ENCODE measurements around the gene CARS1.

The CARS1 gene

DNA sequence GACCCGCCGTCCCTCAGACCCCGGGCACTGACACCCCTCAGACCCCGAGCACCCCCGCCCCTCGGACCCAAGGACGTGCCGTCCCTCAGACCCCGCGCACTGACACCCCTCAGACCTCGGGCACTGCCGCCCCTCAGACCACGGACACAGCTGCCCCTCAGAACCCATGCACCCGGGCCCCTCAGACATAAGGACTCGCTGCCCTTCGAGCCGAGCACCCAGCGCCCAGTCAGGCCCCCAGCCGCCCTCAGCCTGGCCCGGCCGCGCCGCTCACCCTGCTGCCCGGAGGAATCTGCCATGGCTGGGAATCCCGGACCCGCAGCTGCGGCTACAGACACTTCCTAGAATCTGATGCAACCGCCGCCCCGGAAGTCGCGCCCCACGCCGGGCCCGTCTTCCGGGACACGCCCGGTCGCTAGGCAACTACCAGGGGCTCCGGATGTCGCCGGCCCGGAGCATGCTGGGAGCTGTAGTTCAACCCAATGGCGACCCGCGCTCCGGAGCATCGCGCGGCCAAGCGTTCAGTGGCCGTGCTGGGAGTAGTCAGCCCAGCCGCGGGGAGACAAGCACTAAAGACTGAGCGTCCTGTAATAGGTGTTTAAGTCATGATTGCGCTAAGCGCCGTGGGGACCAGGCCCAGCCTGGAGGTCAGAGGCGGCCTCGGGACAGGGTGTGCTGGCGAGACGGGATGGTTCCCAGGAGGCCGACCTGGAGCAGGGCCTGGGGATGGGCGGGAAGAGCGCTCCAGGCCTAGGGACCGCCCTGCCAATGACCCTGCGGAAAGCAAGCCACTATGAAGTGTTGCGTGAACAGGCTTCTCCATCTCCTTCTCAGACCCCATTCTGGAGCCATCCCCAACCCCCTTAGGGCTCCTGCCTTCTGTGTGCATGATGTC, at the start of gene CARS1:
Gene CARS1 (minus strand): TSS at position 355 of the 895 bp plus-strand sequence. CDS start 56 bp downstream, at position 299.
- peak within 1 kb of the TSS; percentile 88 for H3K4me3 ChIP-seq (ENCODE audit: low read length)
- TF ChIP-seq, protein P1, sequence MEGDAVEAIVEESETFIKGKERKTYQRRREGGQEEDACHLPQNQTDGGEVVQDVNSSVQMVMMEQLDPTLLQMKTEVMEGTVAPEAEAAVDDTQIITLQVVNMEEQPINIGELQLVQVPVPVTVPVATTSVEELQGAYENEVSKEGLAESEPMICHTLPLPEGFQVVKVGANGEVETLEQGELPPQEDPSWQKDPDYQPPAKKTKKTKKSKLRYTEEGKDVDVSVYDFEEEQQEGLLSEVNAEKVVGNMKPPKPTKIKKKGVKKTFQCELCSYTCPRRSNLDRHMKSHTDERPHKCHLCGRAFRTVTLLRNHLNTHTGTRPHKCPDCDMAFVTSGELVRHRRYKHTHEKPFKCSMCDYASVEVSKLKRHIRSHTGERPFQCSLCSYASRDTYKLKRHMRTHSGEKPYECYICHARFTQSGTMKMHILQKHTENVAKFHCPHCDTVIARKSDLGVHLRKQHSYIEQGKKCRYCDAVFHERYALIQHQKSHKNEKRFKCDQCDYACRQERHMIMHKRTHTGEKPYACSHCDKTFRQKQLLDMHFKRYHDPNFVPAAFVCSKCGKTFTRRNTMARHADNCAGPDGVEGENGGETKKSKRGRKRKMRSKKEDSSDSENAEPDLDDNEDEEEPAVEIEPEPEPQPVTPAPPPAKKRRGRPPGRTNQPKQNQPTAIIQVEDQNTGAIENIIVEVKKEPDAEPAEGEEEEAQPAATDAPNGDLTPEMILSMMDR (IDR thresholded peaks at IDR 0.05; ENCODE audit: insufficient read depth, low read depth, low read length, missing control alignments) = no peak
- DNase-seq (ENCODE audit: low read depth) = peak; percentile 96

DNA sequence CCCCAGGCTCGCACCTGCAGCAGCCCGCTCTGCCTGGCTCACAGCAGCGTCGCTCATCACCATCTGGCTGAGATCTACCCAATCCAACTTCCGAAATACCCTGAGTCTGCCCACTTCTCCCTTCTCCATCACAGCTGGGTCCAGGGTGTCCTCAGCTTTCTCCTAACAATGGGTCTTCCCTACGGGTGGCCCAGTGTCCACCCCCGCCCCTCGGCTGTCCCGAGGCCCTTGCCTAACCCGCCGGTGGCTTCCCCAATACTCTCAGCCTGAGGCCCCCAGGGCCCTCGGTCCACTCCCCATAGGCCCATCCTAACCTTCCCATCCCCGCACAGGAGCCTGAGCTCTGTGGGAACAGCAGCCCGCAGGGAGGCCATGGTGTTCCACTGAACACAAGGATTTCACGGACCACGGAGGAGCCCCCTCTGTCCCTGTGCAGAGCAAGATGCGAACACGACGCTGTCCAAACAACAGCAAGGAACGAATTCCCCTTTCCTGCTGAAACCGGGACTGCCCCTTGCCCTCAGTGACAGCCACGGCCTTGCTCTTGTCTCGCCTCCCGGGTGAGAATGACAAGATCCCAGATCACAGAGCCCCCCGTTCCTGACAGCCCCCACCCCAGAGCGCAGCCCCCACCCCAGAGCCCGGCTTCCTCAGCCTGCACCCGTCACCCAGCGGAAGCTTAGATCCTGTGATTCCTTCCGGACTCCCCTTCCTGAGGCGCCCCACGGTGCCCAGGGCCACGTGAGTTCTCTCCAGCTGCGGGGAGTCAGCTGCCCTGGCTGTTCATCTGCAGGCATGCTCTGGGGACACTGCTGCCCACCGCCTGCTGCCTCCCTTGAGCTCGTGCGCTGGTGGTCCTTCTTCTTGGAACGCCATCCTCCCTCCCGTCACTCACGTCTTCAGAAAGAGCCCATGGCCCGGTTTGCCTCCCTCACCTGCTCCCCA, 48.8 kb upstream of the CARS1 start:
- no peak for DNase-seq (ENCODE audit: low read depth)
- H3K4me3 ChIP-seq (ENCODE audit: low read length) = no peak overlapping the region
- TF ChIP-seq, protein P1 (IDR thresholded peaks at IDR 0.05; ENCODE audit: insufficient read depth, low read depth, low read length, missing control alignments) = no peak

DNA sequence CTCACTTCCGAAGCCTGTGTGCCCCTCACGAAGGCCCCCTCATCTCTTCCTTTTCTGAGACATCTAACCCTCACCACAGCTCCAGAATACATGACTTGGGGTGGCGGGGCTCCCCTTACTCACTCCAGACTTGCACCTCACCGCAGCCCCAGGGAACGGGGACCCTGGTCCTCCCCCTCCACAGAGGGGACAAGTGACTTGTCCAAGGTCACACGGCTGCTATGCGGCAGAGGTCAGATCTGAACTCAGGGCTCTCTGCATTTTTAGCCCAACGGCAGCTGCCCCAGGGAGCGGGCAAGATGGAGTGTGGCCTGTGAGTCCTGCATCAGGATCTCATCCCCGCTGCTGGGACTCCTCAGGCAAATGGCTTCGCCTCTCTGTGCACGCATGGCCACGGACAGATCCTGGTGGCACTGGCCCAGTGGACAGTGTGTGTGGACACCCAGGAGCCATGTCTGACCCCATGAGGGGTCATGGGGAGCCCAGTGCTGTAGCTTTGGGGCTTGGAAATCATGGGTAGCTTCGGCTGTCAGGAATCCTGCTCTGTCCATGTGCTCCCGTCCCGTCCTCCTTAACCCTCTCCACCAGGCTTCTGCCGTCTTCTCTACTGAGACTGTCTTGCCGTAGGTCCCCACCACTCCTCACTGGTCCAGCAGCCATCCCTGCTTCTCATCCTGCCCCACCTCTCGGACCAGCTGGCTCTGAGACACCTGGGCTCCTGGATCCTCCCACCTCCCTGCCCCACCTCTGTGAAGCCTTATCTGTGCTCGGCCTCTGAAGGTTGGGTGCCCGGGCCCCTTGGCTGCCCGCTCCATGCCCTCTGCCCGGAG, 48.0 kb upstream of the CARS1 start:
- TF ChIP-seq, protein P1 (IDR thresholded peaks at IDR 0.05; ENCODE audit: insufficient read depth, low read depth, low read length, missing control alignments) = no peak
- H3K4me3 ChIP-seq (ENCODE audit: low read length) = no peak overlapping the region
- DNase-seq (ENCODE audit: low read depth) = no peak

DNA sequence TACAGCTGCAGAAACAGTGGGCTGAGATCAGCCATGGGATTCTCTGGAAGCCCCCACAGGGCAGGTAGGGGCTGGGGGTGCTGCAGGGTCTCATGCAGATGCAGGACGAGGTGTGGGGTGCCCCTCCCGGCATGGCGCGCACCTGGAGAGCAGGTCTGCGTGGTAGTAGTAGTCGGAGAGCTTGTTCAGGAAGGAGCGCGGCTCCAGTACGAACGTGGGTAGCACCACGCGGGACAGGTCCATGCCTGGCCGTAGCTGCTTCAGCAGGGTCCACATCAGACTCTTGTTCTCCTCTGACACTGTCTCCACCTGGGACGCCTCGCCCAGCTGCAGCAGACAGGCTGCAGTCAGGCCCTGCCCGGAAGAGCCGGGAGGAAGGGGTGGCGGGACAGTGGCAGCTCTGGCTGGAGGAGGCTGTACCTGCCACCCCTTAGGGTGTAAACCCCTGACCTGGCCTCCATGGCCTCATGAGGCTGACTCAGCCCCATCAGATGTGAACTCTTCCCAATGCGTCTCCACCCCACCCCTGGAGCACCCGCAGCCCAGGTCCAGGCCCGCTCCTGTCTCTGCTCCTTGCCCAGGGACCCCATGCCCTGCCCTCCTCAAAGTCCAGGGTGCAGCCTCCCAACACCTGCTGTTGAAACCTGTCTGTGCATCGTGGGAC, 47.0 kb upstream of the CARS1 start:
- H3K4me3 ChIP-seq (ENCODE audit: low read length) = no peak overlapping the region
- TF ChIP-seq, protein P1 (IDR thresholded peaks at IDR 0.05; ENCODE audit: insufficient read depth, low read depth, low read length, missing control alignments) = no peak
- no peak for DNase-seq (ENCODE audit: low read depth)

DNA sequence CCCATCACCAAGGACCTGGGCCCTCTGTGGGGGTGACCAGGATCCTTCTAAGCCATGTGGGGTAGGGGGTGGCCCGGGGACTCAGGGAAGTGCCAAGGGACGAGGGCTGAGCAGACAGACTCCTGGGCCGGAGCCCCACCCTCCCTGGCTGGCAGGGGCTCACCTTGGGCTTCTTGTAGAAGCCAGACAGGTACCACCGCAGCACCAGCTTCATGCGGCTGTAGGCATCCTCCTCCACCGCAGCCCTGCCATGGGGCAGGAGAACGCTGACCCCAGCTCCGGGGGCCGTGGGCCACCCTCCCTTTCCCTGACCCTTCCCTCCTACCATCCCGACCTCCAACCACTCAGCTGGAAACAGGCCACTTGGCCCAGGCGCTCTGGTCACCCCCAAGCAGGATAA, 45.9 kb upstream of the CARS1 start:
- TF ChIP-seq, protein P1 (IDR thresholded peaks at IDR 0.05; ENCODE audit: insufficient read depth, low read depth, low read length, missing control alignments) = no peak
- DNase-seq (ENCODE audit: low read depth) = no peak
- H3K4me3 ChIP-seq (ENCODE audit: low read length) = no peak overlapping the region

DNA sequence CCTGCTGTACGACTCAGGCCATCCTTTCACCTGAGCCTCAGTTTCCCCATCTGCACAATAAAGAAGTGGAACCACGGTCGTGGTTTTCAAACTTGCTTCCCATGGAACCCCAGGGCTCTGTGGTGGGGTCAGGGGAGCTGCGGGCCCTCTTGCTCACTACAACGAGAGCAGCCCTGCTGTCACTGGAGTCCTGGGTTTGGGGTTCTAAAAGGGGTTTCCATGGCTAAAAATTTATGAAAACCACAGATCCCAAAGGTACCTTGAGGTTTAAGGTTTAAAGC, 45.4 kb upstream of the CARS1 start:
- no peak overlapping the region for H3K4me3 ChIP-seq (ENCODE audit: low read length)
- DNase-seq (ENCODE audit: low read depth) = no peak
- TF ChIP-seq, protein P1 (IDR thresholded peaks at IDR 0.05; ENCODE audit: insufficient read depth, low read depth, low read length, missing control alignments) = no peak

Measured in epithelial cell of esophagus (primary cell).